Measurements from ENCODE around the gene THAP7.

GRCh38 chr22:20964799-20965103, 37.2 kb downstream of the THAP7 start:
- TF ChIP-seq CTCF (IDR thresholded peaks at IDR 0.05; ENCODE audit: low read length) (no peak), EZH2 (IDR thresholded peaks at IDR 0.05; ENCODE audit: borderline replicate concordance, low read length) (no peak)
